Esophagus squamous epithelium (tissue), 5 donors: Measurements from ENCODE around the gene SLC2A13. TPM values are rescaled to one million over a fixed set of nuclear protein-coding genes. Genes with fewer than 3 reads are reported as not detected.

Source experiments
- DNase-seq: peaks from one replicate; lab custom pipeline; 2025; lab: John Stamatoyannopoulos, UW
- H3K27ac ChIP-seq, 4 donors: fragments of 200-600 bp; sonication (generic); one replicate each; pipeline ENCODE4 v1.5.1; 2016 to 2019; ENCODE audit warnings: mild to moderate bottlenecking in 1 of 4
- H3K27me3 ChIP-seq, 4 donors: fragments of 200-600 bp; sonication (generic); 1 replicate in 3 of 4; 2 replicates in 1 of 4; pipeline versions ENCODE4 v1.5.1 to v1.6.0; 2017 to 2021; ENCODE audit warnings: antibody characterized with exemption in 1 of 4
- H3K36me3 ChIP-seq, 3 donors: fragments of 200-600 bp; sonication (generic); one replicate each; pipeline ENCODE4 v1.5.1; 2016 to 2019
- H3K4me1 ChIP-seq, 3 donors: fragments of 200-600 bp; sonication (generic); one replicate each; pipeline ENCODE4 v1.5.1; 2017 to 2019
- H3K4me3 ChIP-seq, 4 donors: fragments of 200-600 bp; sonication (generic); 1 replicate in 3 of 4; 2 replicates in 1 of 4; pipeline ENCODE4 v1.5.1; 2016 to 2019; ENCODE audit warnings: mild to moderate bottlenecking in 2 of 4, moderate library complexity in 1 of 4
- H3K9me3 ChIP-seq, 3 donors: fragments of 200-600 bp; sonication (generic); one replicate each; pipeline ENCODE4 v1.5.1; 2016 to 2019
- POLR2A ChIP-seq, 4 donors: fragments of 450-650 bp; IDR thresholded peaks; one replicate each; pipeline ENCODE4 v1.6.1; 2017; ENCODE audit warnings: antibody characterized with exemption in 4 of 4, mild to moderate bottlenecking in 4 of 4, moderate library complexity in 3 of 4
- WGBS, 2 donors: methylation state at CpG; one replicate each; pipeline ENCODE4 v1.1.5; 2018; 5-methylcytosine and 5-hydroxymethylcytosine counted together
- intact Hi-C: fragments of 100-400 bp; cut with DNase I; formaldehyde crosslinking; loops from one replicate; pipeline ENCODE4 v1.15.0; 2022
- total RNA-seq, 4 donors: library from RNA; depleted of rRNA; stranded (reverse); fragments of >200 nt; gene quantifications; one replicate each; pipeline ENCODE4 v1.1.0, GENCODE V29; 2016
- TF ChIP-seq, protein P1 (sequence below), 6 experiments: fragments of 450-650 bp in 4 of 6; fragments of 200-600 bp in 2 of 6; sonication (generic) in 2 of 6; IDR thresholded peaks; one replicate each; pipeline ENCODE4 v1.5.1; 2016 to 2019; ENCODE audit warnings: antibody characterized with exemption in 6 of 6, mild to moderate bottlenecking in 4 of 6, moderate library complexity in 4 of 6
- donor health status: DM: yes; HTN: yes; CAD: no.

The SLC2A13 gene
- total RNA-seq, 4 donors from 2014 or later = 2.6 to 10.5 (median 4.0) TPM

DNA sequence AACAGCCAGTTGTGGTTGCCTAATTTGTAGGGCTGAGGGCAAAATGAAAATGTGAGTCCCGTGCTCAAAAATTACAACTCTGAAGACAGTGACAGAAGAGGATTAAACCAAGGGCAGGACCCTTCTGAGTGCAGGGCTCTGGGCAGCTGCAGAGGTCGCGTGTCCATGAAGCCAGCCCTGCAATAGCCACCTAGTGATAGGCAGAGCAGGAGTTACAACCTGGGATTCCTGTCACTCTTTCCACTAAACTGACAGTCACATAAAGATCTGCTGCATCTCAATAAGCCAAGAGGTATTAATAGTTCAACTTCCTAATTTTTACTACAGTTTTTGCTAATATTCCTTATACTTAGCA is 94.1 kb downstream of the SLC2A13 start:
- 74 to 82% methylated on average over 3 of the region's 3 CpGs for WGBS, 2 donors
- H3K27me3 ChIP-seq = no peaks in the 10 kb centered on the region
- TF ChIP-seq POLR2A (IDR thresholded peaks at IDR 0.05) = no peak
- TF ChIP-seq, protein P1, sequence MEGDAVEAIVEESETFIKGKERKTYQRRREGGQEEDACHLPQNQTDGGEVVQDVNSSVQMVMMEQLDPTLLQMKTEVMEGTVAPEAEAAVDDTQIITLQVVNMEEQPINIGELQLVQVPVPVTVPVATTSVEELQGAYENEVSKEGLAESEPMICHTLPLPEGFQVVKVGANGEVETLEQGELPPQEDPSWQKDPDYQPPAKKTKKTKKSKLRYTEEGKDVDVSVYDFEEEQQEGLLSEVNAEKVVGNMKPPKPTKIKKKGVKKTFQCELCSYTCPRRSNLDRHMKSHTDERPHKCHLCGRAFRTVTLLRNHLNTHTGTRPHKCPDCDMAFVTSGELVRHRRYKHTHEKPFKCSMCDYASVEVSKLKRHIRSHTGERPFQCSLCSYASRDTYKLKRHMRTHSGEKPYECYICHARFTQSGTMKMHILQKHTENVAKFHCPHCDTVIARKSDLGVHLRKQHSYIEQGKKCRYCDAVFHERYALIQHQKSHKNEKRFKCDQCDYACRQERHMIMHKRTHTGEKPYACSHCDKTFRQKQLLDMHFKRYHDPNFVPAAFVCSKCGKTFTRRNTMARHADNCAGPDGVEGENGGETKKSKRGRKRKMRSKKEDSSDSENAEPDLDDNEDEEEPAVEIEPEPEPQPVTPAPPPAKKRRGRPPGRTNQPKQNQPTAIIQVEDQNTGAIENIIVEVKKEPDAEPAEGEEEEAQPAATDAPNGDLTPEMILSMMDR (IDR thresholded peaks at IDR 0.05) = no peak
- no peaks in the 10 kb centered on the region for H3K36me3 ChIP-seq
- intact Hi-C loops = loop anchor here (5.0 kb wide), 1 partner anchor 96 kb away; the partner anchor contains the start of gene SLC2A13
- DNase-seq = no peak
- no peak overlapping the region for H3K27ac ChIP-seq
- peak overlapping the region in 1 of 4 donors; percentile 47 for H3K4me3 ChIP-seq
- H3K4me1 ChIP-seq = peaks cover 0 to 7% (median 0%) of the 10 kb centered on the region in 3 donors
- no peaks in the 10 kb centered on the region for H3K9me3 ChIP-seq

DNA sequence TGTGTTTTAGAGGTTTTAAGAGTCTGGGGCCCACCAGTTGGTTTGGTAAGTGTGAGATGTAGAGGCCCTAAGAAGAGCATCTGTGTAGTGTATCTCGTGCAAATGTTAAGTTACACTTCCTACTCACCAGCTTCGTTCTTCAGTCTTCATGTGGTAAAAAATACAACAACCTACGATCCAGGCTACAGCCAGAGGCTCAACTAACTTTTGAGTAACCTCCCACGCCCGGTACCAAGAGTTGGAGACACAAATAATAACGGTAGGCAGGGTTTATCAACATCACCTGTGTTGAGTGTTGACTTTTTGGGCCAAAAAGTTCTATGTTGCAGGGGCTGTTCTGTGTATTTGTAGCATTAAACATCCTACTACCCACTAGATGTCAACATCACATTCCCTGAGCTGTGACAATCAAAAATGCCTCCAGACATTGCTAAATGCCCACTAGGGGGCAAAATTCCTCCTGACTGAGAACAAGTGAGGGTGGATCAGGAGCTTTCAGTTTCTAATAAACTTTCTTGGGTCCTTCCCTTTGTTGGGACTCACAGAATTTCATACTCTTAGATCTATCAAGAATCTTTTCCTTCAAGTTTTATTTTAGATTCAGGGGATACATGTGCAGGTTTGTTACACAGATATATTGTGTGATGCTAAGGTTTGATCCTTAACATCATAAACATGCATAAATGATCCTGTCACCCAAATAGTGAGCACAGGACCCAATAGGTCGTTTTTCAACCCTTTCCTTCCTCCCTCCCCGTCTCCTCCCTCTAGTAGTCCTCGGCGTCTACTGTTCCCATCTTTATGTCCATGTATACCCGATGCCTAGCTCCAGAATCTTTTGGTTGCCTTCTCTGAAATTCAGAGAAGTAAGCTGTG is 94.7 kb downstream of the SLC2A13 start:
- 61 to 65% methylated on average over 11 of the region's 11 CpGs for WGBS, 2 donors
- intact Hi-C loops = loop anchor here (5.0 kb wide), 1 partner anchor 96 kb away; the partner anchor contains the start of gene SLC2A13
- Histone ChIP-seq H3K9me3 (no peaks in the 10 kb centered on the region), H3K36me3 (no peaks in the 10 kb centered on the region), H3K27me3 (no peaks in the 10 kb centered on the region), H3K4me3 (peak overlapping the region in 3 of 4 donors; percentile 13 to 47 (median 15)), H3K4me1 (peaks cover 0 to 7% (median 0%) of the 10 kb centered on the region in 3 donors), H3K27ac (no peak overlapping the region)
- TF ChIP-seq POLR2A (IDR thresholded peaks at IDR 0.05) = no peak
- TF ChIP-seq, protein P1 (IDR thresholded peaks at IDR 0.05) = peak; percentile 32 to 77 (median 70)
- DNase-seq = no peak

DNA sequence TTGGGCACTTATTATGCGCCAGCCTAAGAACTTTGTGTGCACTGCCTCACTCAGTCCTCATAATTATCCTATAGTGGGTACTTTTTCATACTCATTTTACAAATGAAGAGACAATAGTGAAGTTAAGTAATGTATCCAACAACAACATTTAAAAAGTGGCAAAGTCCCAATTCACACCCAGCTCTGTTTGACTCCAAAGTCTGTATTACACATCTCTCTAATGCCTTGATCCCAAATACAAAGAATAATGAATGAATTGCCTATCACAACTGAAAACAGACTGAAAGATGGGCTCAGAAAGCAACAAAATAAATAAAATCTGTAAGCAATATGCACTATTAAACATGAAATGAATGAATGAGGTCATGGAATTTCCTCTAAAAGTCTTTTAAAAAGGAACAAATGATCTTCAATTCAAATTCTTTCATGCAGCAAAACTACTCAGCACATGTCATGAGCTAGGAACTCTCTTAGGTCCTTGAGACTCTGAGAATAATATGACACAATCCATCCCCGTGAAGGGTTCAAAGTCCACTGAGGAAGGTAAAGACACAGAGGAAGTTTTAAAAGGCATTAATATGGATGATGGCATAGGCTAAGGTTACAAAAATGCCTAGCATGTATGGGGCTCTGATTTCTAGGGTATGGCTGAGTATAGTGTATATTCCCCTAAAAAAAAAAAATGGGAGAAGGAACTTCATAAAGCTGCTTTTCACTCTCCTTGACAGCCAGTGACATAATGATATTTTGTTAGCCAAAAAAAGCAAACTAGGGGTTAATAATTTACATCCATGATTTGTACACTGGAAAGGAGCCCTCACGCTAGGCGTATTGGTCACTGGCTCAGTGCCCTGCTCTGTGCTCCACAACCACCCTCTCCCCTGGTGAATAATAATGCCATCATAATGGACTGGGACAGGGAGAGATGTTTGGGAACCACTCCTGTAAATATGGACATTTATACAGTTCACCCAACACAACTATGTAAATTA is 103.4 kb downstream of the SLC2A13 start:
- no peaks in the 10 kb centered on the region for H3K27me3 ChIP-seq
- no peaks in the 10 kb centered on the region for H3K36me3 ChIP-seq
- TF ChIP-seq POLR2A (IDR thresholded peaks at IDR 0.05) = no peak
- TF ChIP-seq, protein P1 (IDR thresholded peaks at IDR 0.05) = no peak
- DNase-seq = no peak
- peaks cover 0 to 24% (median 12%) of the 10 kb centered on the region in 3 donors for H3K9me3 ChIP-seq
- intact Hi-C loops = no loop called here
- no peaks in the 10 kb centered on the region for H3K4me1 ChIP-seq
- 67 to 73% methylated on average over 4 of the region's 4 CpGs for WGBS, 2 donors
- no peak overlapping the region for H3K4me3 ChIP-seq
- no peak overlapping the region for H3K27ac ChIP-seq

DNA sequence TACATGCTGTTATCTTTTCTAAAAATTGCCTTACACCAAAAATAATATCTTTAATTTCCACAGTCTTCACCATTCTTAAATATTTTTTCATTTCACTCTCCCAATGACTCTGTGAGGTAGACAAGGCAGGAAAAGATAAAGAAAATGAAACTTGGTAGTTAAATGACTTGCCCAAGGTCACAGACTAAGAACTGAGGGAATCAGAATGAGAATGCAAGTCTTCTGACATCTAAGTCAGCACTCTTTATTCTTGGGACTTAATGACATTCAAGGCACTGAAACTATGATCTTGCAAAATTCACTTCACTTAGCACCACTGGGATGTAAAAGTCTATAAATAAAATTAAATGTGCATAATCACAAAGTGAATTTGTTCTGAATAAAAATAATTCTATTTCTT is 104.5 kb downstream of the SLC2A13 start:
- no peak overlapping the region for H3K27ac ChIP-seq
- TF ChIP-seq, protein P1 (IDR thresholded peaks at IDR 0.05) = no peak
- no peak for TF ChIP-seq POLR2A (IDR thresholded peaks at IDR 0.05)
- peaks cover 0 to 24% (median 12%) of the 10 kb centered on the region in 3 donors for H3K9me3 ChIP-seq
- H3K4me1 ChIP-seq = no peaks in the 10 kb centered on the region
- DNase-seq = no peak
- no peaks in the 10 kb centered on the region for H3K36me3 ChIP-seq
- no peak overlapping the region for H3K4me3 ChIP-seq
- intact Hi-C loops = no loop called here
- no peaks in the 10 kb centered on the region for H3K27me3 ChIP-seq
